T-helper 17 cell (primary cell): Measurements from ENCODE around the gene GLYATL1. TPM values are rescaled to one million over a fixed set of nuclear protein-coding genes. Genes with fewer than 3 reads are reported as not detected.
"Not testable (repeated sequence)": the region's sequence is repeated elsewhere in the genome, so short reads cannot be mapped to it uniquely, and the experiment has no call there.

Experiments
- ATAC-seq: fragments of 150-1000 bp; cut with Tn5 transposase; 2 replicates; pipeline ENCODE4 v1.10.0; 2021; ENCODE audit warnings: mild to moderate bottlenecking, moderate library complexity
- DNase-seq, 3 donors: peaks; one replicate each; pipeline versions ENCODE4 v3.0.0 to v3.0.0-alpha.2; 2020 to 2021
- H3K9me3 ChIP-seq: one replicate; pipeline ENCODE4 v1.7.0; 2013; ENCODE audit warnings: low read length, mild to moderate bottlenecking; ENCODE audit not compliant: control insufficient read depth, poor library complexity, severe bottlenecking
- H3K27ac Mint-ChIP-seq: one replicate; pipeline ENCODE4 v1.8.0; 2022; ENCODE audit warnings: mild to moderate bottlenecking, moderate library complexity, mixed read lengths
- H3K27me3 Mint-ChIP-seq: one replicate; pipeline ENCODE4 v1.8.0; 2022; ENCODE audit warnings: mixed read lengths
- H3K36me3 Mint-ChIP-seq: one replicate; pipeline ENCODE4 v1.8.0; 2022; ENCODE audit warnings: low read depth, mixed read lengths
- H3K4me1 Mint-ChIP-seq: one replicate; pipeline ENCODE4 v1.8.0; 2022; ENCODE audit warnings: mild to moderate bottlenecking, mixed read lengths
- H3K4me3 Mint-ChIP-seq: one replicate; pipeline ENCODE4 v1.8.0; 2022; ENCODE audit warnings: mild to moderate bottlenecking, moderate library complexity, mixed read lengths
- total RNA-seq, 4 donors: library from RNA in 2 of 4; stranded (reverse) in 2 of 4; gene quantifications; one replicate each; pipeline ENCODE4 v1.2.3 and lab custom pipeline; 2022 to 2026

Gene GLYATL1
- total RNA-seq, 2 donors from 2014 or later: not detected

DNA sequence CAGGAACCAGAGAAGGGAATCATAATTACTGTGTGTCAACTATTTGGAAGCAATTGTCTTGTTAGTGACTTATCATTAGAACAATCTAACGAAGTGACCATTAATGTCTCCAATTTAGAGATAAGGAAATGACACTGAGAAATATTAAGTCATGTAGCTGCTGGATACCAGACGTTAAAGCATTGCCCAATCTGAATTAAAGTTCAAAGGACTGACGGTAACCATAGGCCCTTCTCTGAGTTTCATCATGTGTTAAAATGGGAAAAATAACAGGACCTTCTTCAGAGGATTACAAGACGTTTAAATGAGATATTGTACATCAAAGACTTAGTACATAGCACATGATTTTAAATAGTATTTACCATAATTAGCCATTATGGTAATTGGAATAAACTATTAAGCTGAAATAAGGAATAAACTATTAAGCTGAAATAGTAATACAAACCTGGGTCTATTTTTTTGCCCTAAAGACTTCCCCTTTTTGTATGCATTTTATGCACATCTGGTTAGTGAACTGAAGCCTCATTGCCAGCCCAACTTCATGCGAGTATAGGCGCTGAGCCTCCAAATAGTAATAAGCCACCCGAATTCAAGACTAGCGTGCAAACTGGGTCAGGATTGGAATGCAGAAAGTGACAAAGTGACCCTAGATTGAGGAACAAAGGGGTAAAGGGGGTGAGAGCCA, 41.0 kb downstream of the GLYATL1 start:
- Mint-ChIP-seq H3K27me3 (no peaks in the 10 kb centered on the region), H3K4me1 (no peaks in the 10 kb centered on the region), H3K36me3 (no peaks in the 10 kb centered on the region), H3K27ac (no peak overlapping the region), H3K4me3 (no peak overlapping the region)
- no peak for ATAC-seq
- H3K9me3 ChIP-seq: no peaks in the 10 kb centered on the region
- DNase-seq: no peak

GRCh38 chr11:58992489-58992888, 53.2 kb downstream of the GLYATL1 start:
- no peaks in the 10 kb centered on the region for H3K9me3 ChIP-seq
- DNase-seq: no peak
- Mint-ChIP-seq H3K4me1 (no peaks in the 10 kb centered on the region), H3K4me3 (no peak overlapping the region), H3K27ac (no peak overlapping the region), H3K27me3 (peaks cover 58% of the 10 kb centered on the region), H3K36me3 (peaks cover 3% of the 10 kb centered on the region)
- no peak for ATAC-seq

DNA sequence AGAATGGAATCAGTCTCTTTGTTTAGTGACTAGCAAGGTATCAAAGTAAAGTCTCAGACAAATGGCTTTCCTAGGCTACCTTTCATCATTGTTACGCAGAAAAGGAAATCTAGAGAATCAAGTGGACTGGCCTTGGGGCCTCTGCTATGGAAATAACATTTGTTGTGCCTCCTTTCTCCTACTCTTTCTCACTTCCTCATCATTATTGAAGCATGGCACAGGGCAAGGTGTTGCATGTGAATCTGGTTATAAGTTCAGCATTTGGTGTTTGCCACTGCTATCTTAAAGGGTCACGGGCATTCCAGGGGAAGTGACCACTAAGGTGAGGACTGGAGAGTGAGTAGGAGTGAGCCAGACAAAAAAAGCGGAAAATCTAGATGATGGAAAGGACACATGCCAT, 54.9 kb downstream of the GLYATL1 start:
- H3K36me3 Mint-ChIP-seq: peaks cover 3% of the 10 kb centered on the region
- H3K9me3 ChIP-seq: no peaks in the 10 kb centered on the region
- ATAC-seq: no peak

DNA sequence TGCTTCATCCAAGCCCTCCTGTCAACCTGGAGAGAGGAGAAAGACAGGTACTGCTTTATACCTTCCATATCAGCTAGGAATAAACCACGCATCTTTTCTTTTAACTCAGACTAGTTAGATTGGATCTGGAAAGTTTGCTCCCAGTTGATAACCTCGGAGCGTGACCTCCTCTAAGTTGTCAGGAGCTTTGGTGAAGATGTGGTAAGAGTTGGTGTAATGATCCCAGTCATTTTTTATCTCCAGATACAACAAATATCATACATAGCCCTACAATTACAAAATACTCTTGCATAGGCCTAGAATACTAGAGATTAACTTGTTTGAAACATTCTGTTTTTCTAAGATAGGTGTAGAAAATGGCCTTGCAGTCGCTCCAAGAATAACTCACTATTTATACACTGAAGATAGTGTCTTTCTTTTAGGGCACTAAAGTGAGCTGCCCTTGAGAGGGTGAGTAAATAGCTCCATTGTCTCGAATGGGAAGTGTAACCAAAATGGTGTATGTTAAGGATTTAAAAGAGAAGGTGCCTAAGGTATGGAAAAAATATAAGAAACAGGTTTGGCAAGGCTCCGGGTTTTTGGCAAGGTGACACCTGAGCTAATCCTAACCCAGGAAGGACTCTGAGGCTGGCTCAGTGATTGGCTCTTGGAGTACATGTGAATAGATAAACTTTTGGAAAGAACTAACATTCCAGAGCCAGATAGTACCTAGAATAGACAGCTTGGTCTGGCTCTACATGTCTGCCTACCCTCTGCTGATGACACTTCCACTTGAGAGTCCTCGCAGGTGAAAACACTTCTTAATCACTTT, 59.4 kb downstream of the GLYATL1 start:
- no peak overlapping the region for H3K27ac Mint-ChIP-seq
- DNase-seq (no peak), ATAC-seq (no peak)
- H3K4me1 Mint-ChIP-seq: peaks cover 3% of the 10 kb centered on the region
- H3K9me3 ChIP-seq: no peaks in the 10 kb centered on the region
- H3K4me3 Mint-ChIP-seq: no peak overlapping the region
- H3K27me3 Mint-ChIP-seq: peaks cover 44% of the 10 kb centered on the region
- H3K36me3 Mint-ChIP-seq: no peaks in the 10 kb centered on the region

More for the DNA sequence above, 54.9 kb downstream of the GLYATL1 start:
- H3K4me1 Mint-ChIP-seq: no peaks in the 10 kb centered on the region
- peaks cover 63% of the 10 kb centered on the region for H3K27me3 Mint-ChIP-seq
- DNase-seq: no peak
- no peak overlapping the region for H3K27ac Mint-ChIP-seq
- no peak overlapping the region for H3K4me3 Mint-ChIP-seq

- peaks cover 42% of the 10 kb centered on the region for H3K27me3 Mint-ChIP-seq
- no peak for ATAC-seq
Observed at GRCh38 chr11:58999291-58999680, 60.0 kb downstream of the GLYATL1 start.

DNA sequence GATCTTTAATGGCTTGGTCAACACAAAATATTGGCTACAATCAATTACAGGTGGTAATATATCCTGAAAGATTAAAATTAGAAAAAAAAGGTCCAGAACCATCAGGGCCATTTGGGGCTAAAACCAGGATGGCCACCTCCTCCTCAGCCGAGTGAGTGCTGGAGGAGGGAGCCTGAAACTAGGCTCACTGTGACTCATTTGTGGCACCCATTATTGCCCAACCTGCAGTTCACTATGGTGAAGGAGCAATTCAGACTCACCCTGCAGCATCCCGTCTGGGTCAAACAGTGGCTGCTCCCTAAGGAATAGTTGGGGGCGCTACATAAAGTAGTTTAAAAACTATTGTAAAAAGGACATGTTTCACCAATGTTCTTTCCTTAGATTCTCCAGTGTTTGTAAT, 60.7 kb downstream of the GLYATL1 start:
- Mint-ChIP-seq H3K4me1 (peaks cover 3% of the 10 kb centered on the region), H3K27me3 (peaks cover 44% of the 10 kb centered on the region), H3K4me3 (no peak overlapping the region), H3K36me3 (no peaks in the 10 kb centered on the region), H3K27ac (no peak overlapping the region)
- ATAC-seq (no peak), DNase-seq (no peak)
- H3K9me3 ChIP-seq: no peaks in the 10 kb centered on the region

More at GRCh38 chr11:58999291-58999680, 60.0 kb downstream of the GLYATL1 start:
- Mint-ChIP-seq H3K4me1 (peaks cover 3% of the 10 kb centered on the region), H3K36me3 (no peaks in the 10 kb centered on the region), H3K4me3 (no peak overlapping the region), H3K27ac (no peak overlapping the region)
- no peaks in the 10 kb centered on the region for H3K9me3 ChIP-seq
- no peak for DNase-seq

- peaks cover 53% of the 10 kb centered on the region for H3K27me3 Mint-ChIP-seq
- not testable (repeated sequence) for H3K36me3 Mint-ChIP-seq, ATAC-seq, H3K4me1 Mint-ChIP-seq, H3K27ac Mint-ChIP-seq, H3K4me3 Mint-ChIP-seq, DNase-seq, H3K9me3 ChIP-seq
Observed at GRCh38 chr11:59002006-59002405, 62.7 kb downstream of the GLYATL1 start.

Other genes with a start within 250 kb of the GLYATL1 start
- gene GLYAT, start 207.5 kb upstream of the GLYATL1 start, total RNA-seq: not detected
- gene GLYATL2, start 94.8 kb upstream of the GLYATL1 start, total RNA-seq: not detected
- not detected for gene GLYATL1B, start 146.8 kb downstream of the GLYATL1 start, total RNA-seq
- gene FAM111B, start 167.7 kb downstream of the GLYATL1 start, total RNA-seq: 1 to 10 TPM; 1.4 to 2.0 TPM
- 10 to 100 TPM; 60.5 to 63.6 TPM for gene FAM111A, start 203.4 kb downstream of the GLYATL1 start, total RNA-seq
- 1 to 10 TPM; 1.1 to 1.4 TPM for gene DTX4, start 232.6 kb downstream of the GLYATL1 start, total RNA-seq